SU-DHL-6 (cell line): Measurements from ENCODE around the gene BBS10.

ENCODE experiments used
- H2AFZ ChIP-seq: fragments of 200-600 bp; sonication (generic); 2 replicates; pipeline ENCODE4 v1.6.1; 2014; ENCODE audit warnings: low read depth, mild to moderate bottlenecking, moderate library complexity, mixed read lengths, antibody characterized with exemption, low read length; ENCODE audit not compliant: severe bottlenecking
- H3F3A ChIP-seq: fragments of 200-600 bp; shearing (Covaris generic); 2 replicates; pipeline ENCODE4 v1.6.0; 2016; ENCODE audit warnings: antibody characterized with exemption, mild to moderate bottlenecking; ENCODE audit not compliant: insufficient read depth
- H3K27ac ChIP-seq: fragments of 200-600 bp; sonication (generic); 2 replicates; pipeline ENCODE4 v1.5.1; 2016; ENCODE audit warnings: low read depth, mild to moderate bottlenecking, low read length, moderate library complexity, mixed read lengths
- H3K27me3 ChIP-seq: fragments of 200-600 bp; sonication (generic), shearing (Covaris generic); 2 replicates; pipeline ENCODE4 v1.6.0; 2014; ENCODE audit warnings: mild to moderate bottlenecking, low read length
- H3K36me3 ChIP-seq: fragments of 200-600 bp; sonication (generic); 2 replicates; pipeline ENCODE4 v1.6.1; 2014; ENCODE audit warnings: mild to moderate bottlenecking, low read length, mixed read lengths
- H3K4me2 ChIP-seq: fragments of 300-600, 200-600 bp; shearing (Covaris generic), sonication (generic); 2 replicates; pipeline ENCODE4 v1.6.0; 2014; ENCODE audit warnings: low read length, low read depth, mild to moderate bottlenecking; ENCODE audit not compliant: poor library complexity, severe bottlenecking
- H3K4me3 ChIP-seq: fragments of 200-600 bp; sonication (generic); 2 replicates; pipeline ENCODE4 v1.5.1; 2014; ENCODE audit warnings: antibody characterized with exemption, low read length, mild to moderate bottlenecking, mixed read lengths; ENCODE audit not compliant: insufficient read depth, poor library complexity, severe bottlenecking
- H3K79me2 ChIP-seq: fragments of 200-600 bp; sonication (generic); 2 replicates; pipeline ENCODE4 v1.6.1; 2014; ENCODE audit warnings: mild to moderate bottlenecking, low read length, moderate library complexity; ENCODE audit not compliant: insufficient read depth
- H3K9ac ChIP-seq: fragments of 200-600 bp; sonication (generic); 2 replicates; pipeline ENCODE4 v1.7.0; 2014; ENCODE audit warnings: mild to moderate bottlenecking, low read length
- H3K9me2 ChIP-seq: fragments of 200-600 bp; sonication (generic); replicated peaks from 2 replicates; pipeline ENCODE4 v1.6.1; 2014; ENCODE audit warnings: low read length; ENCODE audit not compliant: insufficient read depth
- H3K9me3 ChIP-seq: fragments of 200-600 bp; sonication (generic); 2 replicates; pipeline ENCODE4 v1.6.1; 2014; ENCODE audit warnings: low read length, mixed read lengths; ENCODE audit not compliant: insufficient read depth
- H4K20me1 ChIP-seq: fragments of 200-600 bp; sonication (generic); 2 replicates; pipeline ENCODE4 v1.6.1; 2014; ENCODE audit warnings: low read depth, mild to moderate bottlenecking, antibody characterized with exemption, low read length, moderate library complexity, mixed read lengths
- CTCF ChIP-seq: fragments of 200-600 bp; sonication (generic); IDR thresholded peaks from one replicate; pipeline ENCODE4 v1.5.1; 2017; ENCODE audit warnings: antibody characterized with exemption, mild to moderate bottlenecking, low read length, moderate library complexity; ENCODE audit not compliant: insufficient read depth, poor library complexity, severe bottlenecking
- EZH2phosphoT487 ChIP-seq: fragments of 200-600 bp; sonication (generic), shearing (Covaris generic); conservative IDR thresholded peaks from 2 replicates; pipeline ENCODE4 v1.6.1; 2018; ENCODE audit warnings: mild to moderate bottlenecking, antibody characterized with exemption, low read length, moderate library complexity, mixed read lengths

The BBS10 gene

DNA sequence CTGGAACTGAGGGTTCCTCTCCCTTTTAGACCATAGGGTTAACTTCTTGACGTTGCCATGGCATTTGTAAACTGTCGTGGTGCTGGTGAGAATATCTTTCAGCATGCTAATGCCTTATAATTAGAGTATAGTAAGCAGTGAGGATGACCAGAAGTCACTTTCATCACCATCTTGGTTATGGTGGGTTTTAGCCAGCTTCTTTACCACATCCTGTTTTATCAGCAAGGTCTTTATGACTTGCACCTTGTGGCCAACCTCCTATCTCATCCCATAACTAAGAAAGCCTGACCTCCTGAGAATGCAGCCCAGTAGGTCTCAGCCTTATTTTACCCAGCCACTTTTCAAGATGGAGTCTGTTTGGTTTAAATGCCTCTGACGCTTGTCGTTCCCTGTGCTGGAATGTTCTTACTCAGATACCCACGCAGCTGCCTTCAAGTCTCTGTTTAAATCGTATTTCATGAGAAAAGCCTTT, 44.2 kb downstream of the BBS10 start:
- H3K4me3 ChIP-seq: no peak overlapping the region
- no peaks in the 10 kb centered on the region for H3K79me2 ChIP-seq
- no peaks in the 10 kb centered on the region for H3F3A ChIP-seq
- H2AFZ ChIP-seq: no peak overlapping the region
- no peaks in the 10 kb centered on the region for H3K9me3 ChIP-seq
- TF ChIP-seq CTCF (no peak), EZH2phosphoT487 (no peak)
- no peaks in the 10 kb centered on the region for H3K36me3 ChIP-seq
- no peaks in the 10 kb centered on the region for H3K27me3 ChIP-seq
- H3K9me2 ChIP-seq: no peaks in the 10 kb centered on the region
- H3K9ac ChIP-seq: no peak overlapping the region
- no peaks in the 10 kb centered on the region for H4K20me1 ChIP-seq
- H3K4me2 ChIP-seq: no peak overlapping the region
- H3K27ac ChIP-seq: no peak overlapping the region

DNA sequence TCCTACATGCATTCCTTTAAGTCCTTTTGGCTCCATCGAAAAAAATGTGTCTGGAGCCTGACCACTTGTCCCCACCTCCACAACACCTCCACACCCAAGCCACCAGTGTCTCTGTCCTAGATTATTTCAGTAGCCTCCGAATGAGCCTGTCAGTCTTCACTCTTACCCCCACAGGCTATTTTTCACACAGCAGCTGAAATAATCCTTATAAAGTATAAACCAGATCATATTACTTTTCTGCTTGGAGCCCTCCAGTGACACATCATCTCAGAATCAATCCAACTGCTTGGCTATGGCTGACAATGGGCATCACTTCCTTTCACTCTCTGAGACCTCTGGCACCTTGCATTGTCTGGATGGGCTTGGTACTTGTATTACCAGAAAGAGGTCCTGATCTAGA, 44.9 kb downstream of the BBS10 start:
- TF ChIP-seq CTCF (no peak), EZH2phosphoT487 (no peak)
- no peaks in the 10 kb centered on the region for H3K27me3 ChIP-seq
- no peak overlapping the region for H3K27ac ChIP-seq
- H4K20me1 ChIP-seq: no peaks in the 10 kb centered on the region
- no peak overlapping the region for H3K4me3 ChIP-seq
- H3K9ac ChIP-seq: no peak overlapping the region
- H3F3A ChIP-seq: no peaks in the 10 kb centered on the region
- no peaks in the 10 kb centered on the region for H3K9me3 ChIP-seq
- no peak overlapping the region for H2AFZ ChIP-seq
- H3K9me2 ChIP-seq: no peaks in the 10 kb centered on the region
- no peaks in the 10 kb centered on the region for H3K79me2 ChIP-seq
- H3K36me3 ChIP-seq: no peaks in the 10 kb centered on the region
- H3K4me2 ChIP-seq: no peak overlapping the region

DNA sequence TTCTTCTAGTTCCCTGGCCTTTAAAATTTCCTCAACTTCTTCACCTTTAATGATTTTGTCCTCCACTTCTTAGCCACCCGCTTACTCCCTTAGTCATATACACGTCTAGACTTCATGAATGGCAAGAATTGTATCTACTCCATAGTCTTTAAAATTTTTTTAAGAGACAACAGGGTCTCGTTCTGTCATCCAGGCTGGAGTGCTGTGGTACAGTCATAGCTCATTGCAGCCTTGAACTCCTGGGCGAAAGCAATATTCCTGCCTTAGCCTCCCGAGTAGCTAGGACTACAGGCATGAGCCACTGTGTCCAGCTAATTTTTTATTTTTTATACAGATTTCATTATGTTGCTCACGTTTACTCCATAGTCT, 47.9 kb downstream of the BBS10 start:
- no peaks in the 10 kb centered on the region for H3K9me2 ChIP-seq
- TF ChIP-seq EZH2phosphoT487 (no peak), CTCF (no peak)
- no peaks in the 10 kb centered on the region for H4K20me1 ChIP-seq
- H3K9ac ChIP-seq: no peak overlapping the region
- no peaks in the 10 kb centered on the region for H3K79me2 ChIP-seq
- H3F3A ChIP-seq: no peaks in the 10 kb centered on the region
- no peak overlapping the region for H3K4me2 ChIP-seq
- H3K27me3 ChIP-seq: no peaks in the 10 kb centered on the region
- H3K27ac ChIP-seq: no peak overlapping the region
- no peaks in the 10 kb centered on the region for H3K9me3 ChIP-seq
- no peaks in the 10 kb centered on the region for H3K36me3 ChIP-seq
- H2AFZ ChIP-seq: no peak overlapping the region
- no peak overlapping the region for H3K4me3 ChIP-seq
